ENCODE measurements around the gene LYVE1.

LYVE1 gene

GRCh38 chr11:10522276-10522675, 46.2 kb downstream of the LYVE1 start:
- no peak for DNase-seq (ENCODE audit: low read depth)

GRCh38 chr11:10520562-10520961, 47.9 kb downstream of the LYVE1 start:
- no peak for DNase-seq (ENCODE audit: low read depth)

- no peak for DNase-seq (ENCODE audit: low read depth)
Observed at GRCh38 chr11:10519630-10520029, 48.8 kb downstream of the LYVE1 start.

- no peak for DNase-seq (ENCODE audit: low read depth)
Observed at GRCh38 chr11:10518891-10519290, 49.6 kb downstream of the LYVE1 start.

GRCh38 chr11:10518123-10518522, 50.3 kb downstream of the LYVE1 start:
- no peak for DNase-seq (ENCODE audit: low read depth)

GRCh38 chr11:10515418-10515817, 53.0 kb downstream of the LYVE1 start:
- no peak for DNase-seq (ENCODE audit: low read depth)

GRCh38 chr11:10514709-10515108, 53.8 kb downstream of the LYVE1 start:
- no peak for DNase-seq (ENCODE audit: low read depth)

GRCh38 chr11:10514202-10514601, 54.3 kb downstream of the LYVE1 start:
- no peak for DNase-seq (ENCODE audit: low read depth)

GRCh38 chr11:10511181-10511621, 57.3 kb downstream of the LYVE1 start:
- no peak for DNase-seq (ENCODE audit: low read depth)
